ENCODE measurements around the gene NEK6.

DNA sequence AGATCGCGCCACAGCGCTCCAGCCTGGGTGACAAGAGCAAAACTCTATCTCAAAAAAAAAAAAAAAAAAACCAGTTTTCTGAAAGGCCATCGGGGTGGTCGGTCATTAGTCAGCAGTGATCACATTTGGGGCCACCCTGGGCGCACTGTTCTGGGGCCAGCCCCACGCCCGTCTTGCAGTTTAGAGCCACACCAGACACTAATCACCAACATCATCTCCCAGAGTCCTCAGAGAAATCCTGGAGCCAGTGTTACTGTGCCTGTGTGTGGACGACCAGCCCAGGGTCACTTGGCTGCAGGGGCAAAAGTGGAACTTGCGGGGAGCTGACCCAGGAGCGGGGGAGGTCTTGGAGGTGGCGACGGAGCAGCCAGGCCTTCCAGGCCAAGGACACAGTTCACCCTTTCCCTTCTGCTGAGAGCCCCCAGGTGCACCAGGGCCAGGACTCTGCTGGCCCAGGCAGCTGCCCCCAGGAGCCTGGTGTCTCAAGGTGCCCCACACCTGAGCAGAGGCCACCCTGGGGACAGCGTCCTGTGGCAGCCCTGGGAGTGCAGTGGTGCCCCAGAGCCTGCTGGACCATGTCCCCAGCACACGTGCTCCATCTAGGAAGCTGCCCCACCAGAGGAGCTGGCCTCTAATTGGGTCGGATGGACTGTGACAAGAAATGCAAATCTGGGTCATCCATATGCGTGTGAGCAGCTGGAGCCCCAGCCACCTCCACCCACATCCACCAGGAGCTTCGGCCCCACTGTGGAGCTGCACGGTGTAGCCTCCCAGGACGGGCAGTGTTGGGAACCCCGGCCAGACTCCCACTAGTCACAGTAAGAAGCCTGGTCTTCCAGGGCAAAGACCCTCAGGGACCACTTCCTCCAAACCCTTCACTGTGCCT, 51.1 kb downstream of the NEK6 start:
- TF ChIP-seq HDAC2 (IDR thresholded peaks at IDR 0.05; ENCODE audit: borderline replicate concordance in 1 of 2, low read depth in 2 of 2, low read length in 2 of 2): no peak
- TF ChIP-seq, protein P1, sequence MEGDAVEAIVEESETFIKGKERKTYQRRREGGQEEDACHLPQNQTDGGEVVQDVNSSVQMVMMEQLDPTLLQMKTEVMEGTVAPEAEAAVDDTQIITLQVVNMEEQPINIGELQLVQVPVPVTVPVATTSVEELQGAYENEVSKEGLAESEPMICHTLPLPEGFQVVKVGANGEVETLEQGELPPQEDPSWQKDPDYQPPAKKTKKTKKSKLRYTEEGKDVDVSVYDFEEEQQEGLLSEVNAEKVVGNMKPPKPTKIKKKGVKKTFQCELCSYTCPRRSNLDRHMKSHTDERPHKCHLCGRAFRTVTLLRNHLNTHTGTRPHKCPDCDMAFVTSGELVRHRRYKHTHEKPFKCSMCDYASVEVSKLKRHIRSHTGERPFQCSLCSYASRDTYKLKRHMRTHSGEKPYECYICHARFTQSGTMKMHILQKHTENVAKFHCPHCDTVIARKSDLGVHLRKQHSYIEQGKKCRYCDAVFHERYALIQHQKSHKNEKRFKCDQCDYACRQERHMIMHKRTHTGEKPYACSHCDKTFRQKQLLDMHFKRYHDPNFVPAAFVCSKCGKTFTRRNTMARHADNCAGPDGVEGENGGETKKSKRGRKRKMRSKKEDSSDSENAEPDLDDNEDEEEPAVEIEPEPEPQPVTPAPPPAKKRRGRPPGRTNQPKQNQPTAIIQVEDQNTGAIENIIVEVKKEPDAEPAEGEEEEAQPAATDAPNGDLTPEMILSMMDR (IDR thresholded peaks at IDR 0.05; ENCODE audit: control extremely low read depth in 1 of 3, insufficient read depth in 1 of 3, low read depth in 1 of 3, low read length in 3 of 3): no peak
- no peak for TF ChIP-seq TAF1 (IDR thresholded peaks at IDR 0.05; ENCODE audit: low read depth, low read length)
- TF ChIP-seq MAX (IDR thresholded peaks at IDR 0.05): no peak
- TF ChIP-seq SUZ12 (IDR thresholded peaks at IDR 0.05; ENCODE audit: low read length): no peak
- no peak for TF ChIP-seq CREB1 (IDR thresholded peaks at IDR 0.05)
- no peak for TF ChIP-seq POLR2A (IDR thresholded peaks at IDR 0.05; ENCODE audit: control extremely low read depth in 1 of 2, low read depth in 2 of 2, low read length in 2 of 2)
- no peak for TF ChIP-seq SP1 (IDR thresholded peaks at IDR 0.05; ENCODE audit: low read depth, low read length)
- no peak for TF ChIP-seq EP300 (IDR thresholded peaks at IDR 0.05; ENCODE audit: borderline replicate concordance in 1 of 2, low read depth in 2 of 2, low read length in 2 of 2)

Data from H1 (cell line).